HG02840 (cell line): ENCODE results near the gene OPN1SW.

Source experiments
- ATAC-seq: cut with Tn5 transposase; IDR thresholded peaks from one replicate; pipeline ENCODE4 v1.9.1; 2021; ENCODE audit warnings: mild to moderate bottlenecking, moderate library complexity, moderate number of reproducible peaks; ENCODE audit not compliant: unreplicated experiment, low FRiP score

Gene OPN1SW, protein sequence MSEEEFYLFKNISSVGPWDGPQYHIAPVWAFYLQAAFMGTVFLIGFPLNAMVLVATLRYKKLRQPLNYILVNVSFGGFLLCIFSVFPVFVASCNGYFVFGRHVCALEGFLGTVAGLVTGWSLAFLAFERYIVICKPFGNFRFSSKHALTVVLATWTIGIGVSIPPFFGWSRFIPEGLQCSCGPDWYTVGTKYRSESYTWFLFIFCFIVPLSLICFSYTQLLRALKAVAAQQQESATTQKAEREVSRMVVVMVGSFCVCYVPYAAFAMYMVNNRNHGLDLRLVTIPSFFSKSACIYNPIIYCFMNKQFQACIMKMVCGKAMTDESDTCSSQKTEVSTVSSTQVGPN

GRCh38 chr7:128775744-128776474, at the start of gene OPN1SW:
OPN1SW (minus strand) TSS chr7:128775794; CDS start chr7:128775781, 13 bp downstream.
- no peak for ATAC-seq

- no peak for ATAC-seq
Observed at GRCh38 chr7:128821724-128822123, 46.1 kb upstream of the OPN1SW start.

DNA sequence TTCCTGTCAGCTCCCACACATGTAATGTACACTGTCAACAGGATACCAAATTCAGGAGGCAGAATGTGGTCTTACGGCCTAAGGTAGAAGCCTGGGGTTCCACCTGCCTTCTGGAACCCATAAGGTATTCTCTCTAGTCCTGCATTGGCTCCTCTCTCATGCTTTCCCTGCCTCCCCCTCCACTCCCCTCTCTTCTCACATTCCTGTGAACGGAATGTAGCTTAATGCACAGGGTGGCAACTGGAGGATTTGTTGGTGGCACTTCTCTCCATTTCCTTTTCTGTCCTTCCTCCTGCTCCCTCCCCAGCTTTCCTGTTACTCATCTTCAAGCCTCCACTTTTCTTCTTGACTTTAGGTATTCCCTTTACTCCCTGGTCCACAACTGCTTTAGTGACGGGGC, 43.1 kb upstream of the OPN1SW start:
- ATAC-seq: no peak

DNA sequence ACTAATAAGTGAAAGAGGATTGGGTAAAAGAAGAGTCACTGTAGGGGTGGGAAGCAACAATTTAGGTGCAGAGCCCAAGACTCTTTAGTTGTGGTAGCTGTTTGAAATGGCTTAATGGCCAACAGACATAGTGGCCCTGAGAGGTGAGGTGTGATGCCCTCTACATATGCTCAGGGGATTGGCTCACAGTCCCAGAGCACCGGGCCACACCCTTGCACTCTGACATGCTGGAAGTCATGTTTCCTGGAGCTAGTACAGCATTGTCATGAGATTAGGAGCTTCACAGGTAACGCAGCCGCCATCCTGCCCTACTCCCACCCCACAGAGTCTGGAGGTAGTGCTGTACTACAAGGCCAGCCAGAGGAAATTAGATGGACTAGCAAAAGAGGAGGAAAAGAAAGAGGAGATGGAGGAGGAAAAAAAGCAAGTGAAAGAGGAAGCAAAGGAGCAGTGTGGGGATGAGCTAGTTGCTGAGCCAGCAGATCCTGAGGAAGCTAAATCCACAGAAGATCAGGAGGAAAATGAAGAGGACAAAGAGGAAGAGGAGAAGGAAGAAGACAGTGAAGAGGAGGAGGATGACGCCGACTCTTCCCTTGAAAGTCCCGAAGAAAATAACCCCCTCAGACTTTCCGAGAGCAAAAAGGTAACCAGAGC, 39.8 kb upstream of the OPN1SW start:
- no peak for ATAC-seq

GRCh38 chr7:128814499-128814898, 38.9 kb upstream of the OPN1SW start:
- ATAC-seq: no peak

GRCh38 chr7:128812514-128813168, 37.0 kb upstream of the OPN1SW start:
- ATAC-seq: no peak

GRCh38 chr7:128811631-128812430, 36.2 kb upstream of the OPN1SW start:
- no peak for ATAC-seq

GRCh38 chr7:128810997-128811396, 35.4 kb upstream of the OPN1SW start:
- no peak for ATAC-seq

GRCh38 chr7:128810473-128810872, 34.9 kb upstream of the OPN1SW start:
- ATAC-seq: no peak

- no peak for ATAC-seq
Observed at GRCh38 chr7:128809363-128809762, 33.8 kb upstream of the OPN1SW start.

DNA sequence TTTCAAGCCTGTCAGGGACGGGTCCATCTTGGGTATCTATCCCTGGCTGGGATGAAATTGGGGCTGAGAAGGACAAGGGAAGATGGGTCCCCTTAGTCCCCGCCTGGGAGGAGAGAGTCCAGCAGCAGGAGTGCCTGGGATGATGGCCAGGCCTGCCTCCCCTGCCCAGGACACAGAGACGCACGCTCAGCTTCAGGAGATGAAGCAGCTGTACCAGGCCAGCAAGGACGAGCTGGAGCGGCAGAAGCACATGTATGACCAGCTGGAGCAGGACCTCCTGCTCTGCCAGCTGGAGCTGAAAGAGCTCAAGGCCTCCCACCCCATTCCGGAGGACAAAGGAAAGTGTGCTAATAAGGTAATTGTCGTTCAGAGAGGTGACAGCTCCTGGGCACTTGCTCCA, 31.6 kb upstream of the OPN1SW start:
- ATAC-seq: no peak

DNA sequence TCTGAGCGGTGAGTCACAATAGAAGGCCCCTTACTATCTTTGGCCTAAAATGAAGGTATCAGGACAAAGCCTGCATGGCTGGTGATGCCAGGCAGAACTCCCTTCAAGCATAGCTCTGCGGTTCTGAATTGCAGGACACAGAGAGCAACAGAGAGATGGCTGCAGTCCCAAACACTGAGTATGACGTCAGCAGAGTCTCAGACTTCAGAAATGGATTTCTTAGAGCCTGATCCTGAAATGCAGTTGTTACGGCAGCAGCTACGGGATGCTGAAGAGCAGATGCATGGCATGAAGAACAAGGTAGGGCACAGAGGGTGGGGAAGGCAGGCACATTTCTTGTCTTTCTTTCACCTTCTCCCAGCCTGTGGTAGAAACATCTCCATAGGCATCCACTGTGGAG, 29.6 kb upstream of the OPN1SW start:
- no peak for ATAC-seq

- ATAC-seq: no peak
Observed at GRCh38 chr7:128804484-128804883, 28.9 kb upstream of the OPN1SW start.

DNA sequence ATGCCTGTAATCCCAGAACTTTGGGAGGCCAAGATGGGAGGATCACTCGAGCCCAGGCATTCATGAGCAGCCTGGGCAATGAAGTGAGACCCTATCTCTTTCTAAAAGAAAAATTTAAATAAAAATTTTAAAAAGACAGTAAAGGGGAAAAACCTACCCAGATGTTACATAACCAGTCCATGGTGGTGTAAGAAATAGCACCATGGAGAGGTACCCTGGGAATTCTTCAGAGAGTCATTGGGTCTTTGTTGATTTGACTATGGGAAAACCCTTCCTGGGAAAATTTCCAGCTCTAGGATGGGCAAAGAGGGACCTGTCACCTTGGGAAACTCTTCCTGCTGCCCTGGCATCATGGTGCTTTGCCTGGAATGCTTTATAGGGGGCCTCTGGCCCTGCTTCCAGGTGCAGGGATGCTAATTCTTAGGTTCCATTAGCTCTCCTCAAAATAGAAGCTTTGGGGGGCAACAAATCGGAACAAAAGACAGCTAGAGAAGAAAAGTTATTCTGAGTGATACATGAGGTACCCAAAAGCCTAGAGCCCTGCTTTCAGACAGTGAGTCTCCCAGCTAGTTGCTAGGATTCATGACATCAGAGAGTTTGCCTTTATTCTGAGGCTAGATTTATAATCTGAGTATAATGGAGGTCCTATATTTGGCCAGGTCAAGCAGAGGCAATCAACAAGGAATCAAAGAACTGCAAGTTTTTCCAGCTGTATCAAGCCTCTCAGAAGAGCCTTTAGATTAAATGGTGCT, 26.2 kb upstream of the OPN1SW start:
- no peak for ATAC-seq

GRCh38 chr7:128801003-128801402, 25.4 kb upstream of the OPN1SW start:
- no peak for ATAC-seq

- no peak for ATAC-seq
Observed at GRCh38 chr7:128800567-128800966, 25.0 kb upstream of the OPN1SW start.

- no peak for ATAC-seq
Observed at GRCh38 chr7:128799451-128799850, 23.9 kb upstream of the OPN1SW start.

DNA sequence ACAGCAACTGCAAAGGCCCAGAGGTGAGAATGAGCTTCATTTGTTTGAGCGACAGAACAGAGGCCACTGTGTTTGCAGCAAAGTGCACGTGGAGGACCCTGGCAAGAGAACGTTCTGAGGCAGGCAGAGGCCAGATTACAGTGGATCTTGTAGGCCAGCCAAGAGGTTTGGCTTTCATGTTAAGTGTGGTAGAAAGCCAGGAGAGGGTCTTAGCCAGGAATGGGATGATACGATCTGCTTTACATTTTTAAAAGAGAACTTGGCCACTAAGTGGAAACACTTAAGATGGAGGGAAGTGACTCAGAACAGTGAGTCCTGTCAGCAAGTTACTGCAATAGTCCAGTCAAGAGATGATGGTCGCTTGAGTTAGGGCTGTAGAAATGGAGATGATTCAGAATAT, 20.7 kb upstream of the OPN1SW start:
- no peak for ATAC-seq

GRCh38 chr7:128795129-128795528, 19.5 kb upstream of the OPN1SW start:
- ATAC-seq: no peak
